ENCODE data around the gene SLC25A6. TPM values are rescaled to one million over a fixed set of nuclear protein-coding genes. Genes with fewer than 3 reads are reported as not detected.
A peak's percentile ranks its signal among the peaks of the same experiment; 100 is the strongest.

SLC25A6 gene
- total RNA-seq, 6 experiments from 2014 or later = 44.3 to 87.8 (median 57.0) TPM

GRCh38 chrX:1393871-1394615 lies 2.1 kb upstream of the SLC25A6 start:
- Histone ChIP-seq H3K9me3 (no peaks in the 10 kb centered on the region), H3K27me3 (no peaks in the 10 kb centered on the region), H3K4me1 (peaks cover 0 to 28% (median 10%) of the 10 kb centered on the region in 4 donors), H3K4me3 (no peak overlapping the region), H3K36me3 (peaks cover 3 to 16% (median 10%) of the 10 kb centered on the region in 4 donors), H3K27ac (no peak overlapping the region)
- ATAC-seq (no peak), DNase-seq (peak in 1 of 3 donors; percentile 16)
- TF ChIP-seq CTCF (IDR thresholded peaks at IDR 0.05) (no peak), POLR2A (IDR thresholded peaks at IDR 0.05) (no peak)
- intact Hi-C loops (cut with DNase I) = no loop called here
- WGBS (ENCODE audit: insufficient coverage, low coverage, low lambda C conversion rate, missing lambda C conversion rate) = 75% methylated on average over 13 of the region's 16 CpGs

- Histone ChIP-seq H3K4me3 (peak overlapping the region; percentile 97 to 100 (median 99)), H3K27ac (peak overlapping the region; percentile 92 to 96 (median 95)), H3K4me1 (peaks cover 0 to 28% (median 10%) of the 10 kb centered on the region in 4 donors), H3K9me3 (no peaks in the 10 kb centered on the region), H3K27me3 (no peaks in the 10 kb centered on the region), H3K36me3 (peaks cover 9 to 31% (median 22%) of the 10 kb centered on the region in 4 donors)
- ATAC-seq (peak; percentile 48 to 63 (median 53)), DNase-seq (peak; percentile 78 to 83 (median 79))
- TF ChIP-seq POLR2A (IDR thresholded peaks at IDR 0.05) (no peak), CTCF (IDR thresholded peaks at IDR 0.05) (no peak)
- intact Hi-C loops (cut with DNase I) = no loop called here
- 2% methylated on average over 9 of the region's 76 CpGs for WGBS (ENCODE audit: insufficient coverage, low coverage, low lambda C conversion rate, missing lambda C conversion rate)
Observed at GRCh38 chrX:1392376-1393068, 609 bp upstream of the SLC25A6 start.

- peaks cover 0 to 28% (median 10%) of the 10 kb centered on the region in 4 donors for H3K4me1 ChIP-seq
- peak overlapping the region; percentile 97 to 100 (median 99) for H3K4me3 ChIP-seq
- no peaks in the 10 kb centered on the region for H3K27me3 ChIP-seq
- ATAC-seq = no peak
- DNase-seq = peak in 1 of 3 donors; percentile 93
- peaks cover 9 to 43% (median 31%) of the 10 kb centered on the region in 4 donors for H3K36me3 ChIP-seq
- TF ChIP-seq POLR2A (IDR thresholded peaks at IDR 0.05) (no peak), CTCF (IDR thresholded peaks at IDR 0.05) (no peak)
- intact Hi-C loops (cut with DNase I) = no loop called here
- WGBS (ENCODE audit: insufficient coverage, low coverage, low lambda C conversion rate, missing lambda C conversion rate) = 0% methylated on average over 4 of the region's 19 CpGs
- peak overlapping the region; percentile 92 to 96 (median 95) for H3K27ac ChIP-seq
- no peaks in the 10 kb centered on the region for H3K9me3 ChIP-seq
Observed at GRCh38 chrX:1391370-1391706, 575 bp downstream of the SLC25A6 start.

- TF ChIP-seq POLR2A (IDR thresholded peaks at IDR 0.05) (no peak), CTCF (IDR thresholded peaks at IDR 0.05) (no peak)
Observed at GRCh38 chrX:1390621-1391369, 1.1 kb downstream of the SLC25A6 start.

More at GRCh38 chrX:1390621-1391369, 1.1 kb downstream of the SLC25A6 start:
- intact Hi-C loops (cut with DNase I) = no loop called here
- DNase-seq (peak in 2 of 3 donors; percentile 47 to 55), ATAC-seq (no peak)
- H3K4me1 ChIP-seq = peaks cover 0 to 28% (median 10%) of the 10 kb centered on the region in 4 donors
- peak overlapping the region; percentile 92 to 96 (median 95) for H3K27ac ChIP-seq
- H3K36me3 ChIP-seq = peaks cover 14 to 48% (median 36%) of the 10 kb centered on the region in 4 donors
- H3K9me3 ChIP-seq = no peaks in the 10 kb centered on the region
- peak overlapping the region; percentile 97 to 100 (median 99) for H3K4me3 ChIP-seq
- H3K27me3 ChIP-seq = no peaks in the 10 kb centered on the region
- 48% methylated on average over 30 of the region's 30 CpGs for whole genome bisulfite sequencing (ENCODE audit: insufficient coverage, low coverage, low lambda C conversion rate, missing lambda C conversion rate)

Data from right lobe of liver (tissue), 6 donors.